HK-2 (cell line): Measurements from ENCODE around the gene LCE5A.
"Not testable (repeated sequence)": the region's sequence is repeated elsewhere in the genome, so short reads cannot be mapped to it uniquely, and the experiment has no call there.

Source experiments
- DNase-seq: peaks from one replicate; pipeline ENCODE4 v3.0.0-alpha.2; 2018; ENCODE audit not compliant: unreplicated experiment

The LCE5A gene, protein sequence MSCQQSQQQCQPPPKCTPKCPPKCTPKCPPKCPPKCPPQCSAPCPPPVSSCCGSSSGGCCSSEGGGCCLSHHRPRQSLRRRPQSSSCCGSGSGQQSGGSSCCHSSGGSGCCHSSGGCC

DNA sequence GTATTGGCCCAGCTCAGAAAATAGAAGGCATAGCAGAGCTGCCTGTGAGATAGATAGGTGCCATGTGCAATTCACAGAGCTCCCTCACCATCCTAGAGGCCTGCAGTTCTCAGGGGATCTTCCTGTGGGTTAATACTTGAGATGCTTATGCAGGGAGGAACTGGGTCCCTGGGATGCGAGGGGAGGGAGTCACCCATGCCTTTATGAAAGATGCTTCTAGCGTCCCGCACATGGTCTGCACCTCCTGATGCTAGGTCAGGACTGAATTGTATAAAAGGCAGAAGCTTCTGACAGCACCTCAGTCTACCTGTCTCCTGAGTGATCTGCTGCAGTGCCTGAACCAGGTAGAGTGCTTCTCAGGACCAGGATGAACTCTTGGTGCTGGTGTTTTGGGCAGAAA is at the start of gene LCE5A:
LCE5A (plus strand) TSS at position 301 of the 400 bp plus-strand sequence. CDS start 732 bp downstream, outside the sequence.
- DNase-seq: no peak

DNA sequence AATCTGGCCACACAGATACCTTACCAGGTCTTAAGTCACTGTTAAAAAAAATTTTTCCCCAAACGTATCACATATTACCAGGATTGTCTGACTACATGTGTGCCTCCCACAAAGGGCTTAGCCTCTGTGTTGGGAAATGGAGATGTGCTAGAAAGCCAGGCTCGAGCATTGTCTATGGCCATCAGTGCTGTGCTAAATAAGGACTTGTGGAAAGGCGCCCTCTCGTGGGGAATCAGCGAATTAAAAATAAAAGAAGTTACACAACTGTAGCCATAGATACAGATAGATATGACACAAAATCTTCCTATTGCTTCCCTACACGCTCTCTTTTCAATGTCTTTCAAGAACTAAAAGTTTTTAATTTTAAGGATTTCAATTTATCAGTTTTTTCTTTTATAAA is 49.1 kb upstream of the LCE5A start:
- DNase-seq: peak; percentile 45

DNA sequence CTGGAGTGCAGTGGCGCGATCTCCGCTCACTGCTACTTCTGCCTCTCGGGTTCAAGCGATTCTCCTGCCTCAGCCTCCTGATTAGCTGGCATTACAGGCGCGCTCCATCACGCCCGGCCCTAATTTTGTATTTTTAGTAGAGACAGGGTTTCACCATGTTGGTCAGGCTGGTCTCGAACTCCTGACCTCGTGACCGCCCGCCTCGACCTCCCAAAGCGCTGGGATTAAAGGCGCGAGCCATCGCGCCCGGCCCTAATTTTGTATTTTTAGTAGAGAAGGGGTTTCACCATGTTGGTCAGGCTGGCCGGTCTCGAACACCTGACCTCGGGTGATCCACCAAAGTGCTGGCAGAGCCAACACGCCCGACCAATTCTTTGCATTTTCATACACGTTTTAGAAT is 48.0 kb upstream of the LCE5A start:
- DNase-seq: no peak

DNA sequence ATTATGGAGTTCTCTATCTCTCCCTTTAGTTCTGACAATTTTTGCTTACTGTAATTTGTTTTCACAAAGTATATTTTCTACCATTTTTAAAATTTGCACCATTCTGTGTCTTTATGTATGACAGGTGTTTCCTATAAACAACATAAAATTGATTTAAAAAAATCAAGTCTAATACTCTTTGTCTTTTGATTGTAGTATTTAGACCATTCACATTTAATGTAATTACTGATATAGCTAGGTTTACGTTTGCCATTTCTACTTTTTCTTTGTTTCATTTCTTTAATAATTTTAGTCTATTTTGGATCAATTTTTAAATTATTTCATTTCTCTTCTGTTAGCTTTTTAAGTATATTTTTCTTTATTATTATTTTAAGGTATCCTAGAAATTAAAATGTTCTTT is 44.4 kb upstream of the LCE5A start:
- DNase-seq: no peak

DNA sequence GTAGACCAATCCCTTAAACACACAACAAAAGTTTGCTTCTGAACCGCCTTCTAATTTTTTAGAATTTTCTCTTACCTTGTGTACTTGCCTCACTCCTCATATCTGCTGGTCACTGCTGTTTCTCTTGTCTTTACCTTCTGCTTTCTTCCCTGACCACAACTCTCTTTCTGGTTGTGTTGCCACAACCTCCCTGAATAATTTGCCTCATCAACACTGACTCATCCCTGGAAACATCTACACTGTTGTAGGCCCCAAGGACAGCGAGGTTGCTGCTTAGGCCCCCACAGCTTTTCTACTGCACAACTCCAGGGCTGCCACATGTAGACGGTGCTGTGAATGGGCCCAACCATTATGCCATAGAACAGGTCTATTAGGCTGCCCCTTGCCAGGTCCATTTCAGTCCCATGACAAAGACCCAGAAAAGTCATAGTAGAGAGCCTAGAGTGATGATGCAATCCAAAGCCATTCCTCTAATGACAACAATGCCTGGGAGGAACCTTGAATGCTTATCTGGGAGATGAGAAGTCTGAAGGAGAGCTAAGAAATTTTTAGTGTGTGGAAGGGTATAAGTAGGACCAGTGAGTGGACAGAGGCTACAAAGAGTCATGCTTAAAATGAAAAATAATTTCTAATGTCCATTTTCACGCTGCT is 36.6 kb upstream of the LCE5A start:
- DNase-seq: no peak

DNA sequence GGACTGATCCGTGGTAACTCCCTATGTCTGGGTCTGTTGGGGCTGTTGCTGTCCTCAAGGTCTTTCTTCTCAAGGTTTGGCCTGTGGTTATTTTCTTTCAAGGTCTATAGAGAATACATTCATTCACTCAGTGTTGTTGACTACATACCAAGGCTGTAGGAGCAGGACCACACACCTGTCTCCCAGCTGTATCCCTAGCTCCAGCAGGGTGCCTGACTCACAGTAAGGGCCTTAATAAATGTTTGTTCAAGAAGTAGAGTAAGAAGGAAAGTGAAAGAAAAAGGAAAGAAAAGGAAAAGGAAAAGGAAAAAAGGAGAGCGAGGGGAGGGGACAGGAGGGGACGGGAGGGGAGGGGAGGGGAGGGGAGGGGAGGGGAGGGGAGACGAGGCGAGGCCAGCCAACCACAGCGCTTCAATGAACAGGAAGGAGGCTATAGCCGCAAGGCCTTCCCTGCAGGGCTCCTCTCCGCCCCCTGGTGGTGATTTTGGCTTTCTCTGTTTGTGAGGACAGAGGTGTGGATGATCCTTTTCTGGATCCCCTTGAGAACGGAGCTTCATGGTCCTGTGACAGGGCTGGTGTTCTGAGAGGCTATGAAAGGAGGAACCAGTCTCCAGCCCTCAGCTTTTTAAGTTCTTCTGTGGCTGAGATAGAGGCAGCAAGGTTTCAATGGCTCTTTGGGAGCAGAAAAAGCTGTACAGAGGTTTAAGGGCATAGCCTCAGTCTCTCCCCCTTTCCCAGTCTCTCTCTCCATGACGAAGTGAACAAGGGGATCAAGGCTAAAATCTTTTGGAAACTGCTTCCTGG is 30.6 kb upstream of the LCE5A start:
- peak; percentile 16 for DNase-seq

DNA sequence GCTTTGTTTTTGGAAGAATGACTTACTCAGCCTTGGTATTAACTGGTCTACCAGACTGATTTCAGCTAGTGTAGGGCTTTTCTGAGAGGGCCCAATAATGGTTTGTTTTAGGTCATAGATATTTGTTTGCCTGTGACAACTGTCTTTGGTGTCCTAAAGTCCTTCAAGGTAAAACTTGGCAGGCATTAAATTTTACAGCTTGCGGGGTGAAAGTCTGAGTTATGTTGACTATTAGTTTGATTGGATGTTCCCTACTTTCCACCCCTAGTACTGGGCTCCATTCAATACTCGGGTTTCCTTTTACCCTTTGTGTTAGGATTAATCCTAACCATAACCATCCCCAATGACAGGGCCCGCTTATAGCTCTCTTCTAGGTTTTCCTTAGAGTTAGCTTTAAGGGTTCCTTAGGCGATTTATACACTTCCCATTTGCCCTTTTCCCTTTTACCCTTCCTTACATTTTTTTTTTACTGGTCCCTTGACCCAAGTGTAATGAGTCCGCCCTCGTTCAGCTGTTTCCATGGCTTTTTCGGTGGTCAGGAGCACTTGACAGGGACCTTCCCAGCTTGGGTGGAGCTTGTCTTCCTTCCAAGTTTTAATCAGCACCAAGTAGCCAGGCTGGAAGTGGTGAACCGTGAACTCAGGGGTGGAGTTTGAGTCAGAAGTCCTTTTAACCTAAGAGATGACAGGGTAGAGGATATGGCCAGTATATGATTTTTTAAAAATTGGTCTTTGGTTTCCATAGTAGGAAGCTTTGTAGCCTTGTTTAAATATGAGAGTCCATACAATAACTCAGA is 28.5 kb upstream of the LCE5A start:
- no peak for DNase-seq

DNA sequence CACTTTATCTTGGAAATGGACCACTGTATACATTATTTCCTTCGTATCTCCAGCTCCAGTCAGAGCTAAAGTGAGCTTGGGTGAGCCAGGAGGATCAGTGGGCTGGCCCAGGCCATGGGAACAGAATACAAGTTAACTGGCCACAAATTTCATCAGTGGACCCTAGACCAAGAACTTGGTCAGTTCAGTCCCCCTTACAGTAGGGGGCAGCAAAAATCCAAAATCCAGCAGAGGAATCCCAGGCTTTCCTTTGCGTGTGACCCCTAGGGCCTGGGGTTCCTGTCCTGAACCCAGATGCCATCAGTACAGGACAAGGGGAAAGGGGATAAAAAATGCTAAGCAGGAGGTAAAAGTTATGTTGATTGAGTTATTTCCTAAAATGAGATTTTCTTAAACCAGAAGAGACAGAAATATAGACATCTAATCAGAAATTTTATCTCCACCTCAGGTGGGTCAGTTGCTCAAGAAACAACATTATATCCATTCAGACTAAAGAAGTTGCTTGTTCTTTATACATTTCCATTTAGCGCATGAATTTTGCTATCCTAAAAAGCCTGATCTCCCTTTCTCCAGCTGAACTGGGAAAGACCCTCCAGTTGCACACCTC is 24.1 kb upstream of the LCE5A start:
- no peak for DNase-seq

DNA sequence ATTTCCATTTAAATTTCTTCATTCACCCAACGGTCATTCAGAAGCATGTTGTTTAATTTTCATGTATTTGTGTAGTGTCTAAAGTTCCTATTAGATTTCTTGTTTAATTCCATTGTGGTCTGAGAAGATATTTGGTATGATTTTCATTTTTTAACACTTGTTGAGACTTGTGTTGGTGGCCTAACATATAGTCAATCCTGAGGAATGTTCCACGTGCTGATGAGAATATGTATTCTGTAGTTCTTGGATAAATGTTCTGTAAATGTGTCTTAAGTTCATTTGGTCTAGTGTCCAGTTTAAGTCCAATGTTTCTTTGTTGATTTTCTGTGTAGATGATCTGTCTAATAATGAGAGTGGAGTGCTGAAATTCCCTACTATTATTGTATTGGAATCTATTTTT is 22.7 kb upstream of the LCE5A start:
- DNase-seq: no peak

DNA sequence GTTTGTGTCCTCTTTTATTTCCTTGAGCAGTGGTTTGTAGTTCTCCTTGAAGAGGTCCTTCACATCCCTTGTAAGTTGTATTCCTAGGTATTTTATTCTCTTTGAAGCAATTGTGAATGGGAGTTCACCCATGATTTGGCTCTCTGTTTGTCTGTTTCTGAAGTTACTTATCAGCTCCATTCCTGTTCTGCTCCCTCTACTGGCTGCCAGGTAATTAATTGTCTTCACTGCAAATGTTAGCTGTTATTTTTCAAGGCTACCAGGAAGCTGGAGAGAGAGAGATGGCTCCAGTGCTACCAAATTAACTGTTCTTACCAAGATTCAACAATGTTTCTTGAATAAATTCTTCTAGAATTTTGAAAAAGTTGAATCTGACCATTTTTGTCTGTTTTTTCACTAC is 19.1 kb upstream of the LCE5A start:
- not testable (repeated sequence) for DNase-seq

DNA sequence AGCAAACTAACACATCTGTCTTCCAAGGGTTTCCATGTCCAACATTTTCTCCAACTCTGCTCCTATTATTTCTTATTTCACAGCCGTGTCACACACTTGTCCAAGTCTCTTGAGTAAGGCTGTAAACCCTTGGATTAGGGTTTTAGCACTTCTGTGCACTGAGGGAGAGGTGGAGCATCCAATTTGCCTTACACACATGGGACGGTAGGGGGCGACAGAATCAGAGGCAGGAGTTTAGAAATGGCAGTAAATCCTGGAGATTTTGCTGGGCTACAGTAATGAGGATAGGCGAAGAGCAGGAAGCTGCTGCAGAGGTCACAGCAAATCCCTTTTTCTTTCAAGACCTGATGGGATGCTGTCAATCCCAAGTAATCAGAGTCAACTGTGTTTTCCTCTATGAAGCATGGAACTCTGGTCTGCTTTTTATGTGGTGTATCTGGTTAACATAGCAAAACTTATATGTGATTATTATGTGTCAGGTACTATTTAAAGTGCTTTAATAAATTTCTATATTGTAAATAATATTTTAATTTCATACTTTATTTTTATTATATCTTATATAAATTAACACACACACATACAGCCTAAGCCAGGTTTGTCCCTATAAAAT is 15.4 kb upstream of the LCE5A start:
- DNase-seq: peak; percentile 24

DNA sequence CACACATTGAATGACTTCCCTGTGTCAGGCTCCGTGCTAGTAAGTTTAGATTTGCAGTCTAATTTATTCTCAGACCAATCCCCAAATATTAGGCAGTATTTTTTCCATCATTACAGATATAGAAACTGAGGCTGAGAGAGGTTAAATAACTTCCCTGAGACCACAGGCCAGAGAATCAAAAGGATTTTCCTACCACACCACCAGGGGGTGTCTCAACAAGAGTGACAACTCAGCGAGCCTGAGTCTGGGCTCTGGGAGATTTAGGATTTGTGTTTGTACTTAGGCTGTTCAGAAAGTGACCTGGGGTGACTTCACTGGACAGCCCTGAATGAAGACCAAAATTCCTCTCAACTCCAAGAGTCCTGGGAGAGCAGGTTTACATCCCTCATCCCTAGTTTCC is 13.3 kb upstream of the LCE5A start:
- DNase-seq: no peak

DNA sequence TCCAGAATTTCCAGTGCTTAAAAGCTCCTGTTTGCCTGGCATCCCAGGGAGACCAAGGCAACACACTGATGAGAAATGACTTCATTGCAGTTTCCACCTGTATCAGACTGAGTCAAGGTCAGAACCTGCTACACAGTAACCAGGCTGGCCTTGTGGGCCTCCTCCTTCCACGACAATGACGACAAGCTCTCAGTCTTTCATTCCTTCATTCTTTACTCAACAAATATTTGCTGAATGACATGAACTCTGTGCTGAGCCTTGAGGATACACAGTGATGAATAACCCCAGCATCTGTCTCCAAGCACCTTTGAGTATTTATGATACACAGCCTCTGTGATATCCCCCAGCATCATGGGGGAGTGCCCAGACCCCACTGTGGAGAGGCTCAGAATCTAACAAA is 8.9 kb upstream of the LCE5A start:
- no peak for DNase-seq

DNA sequence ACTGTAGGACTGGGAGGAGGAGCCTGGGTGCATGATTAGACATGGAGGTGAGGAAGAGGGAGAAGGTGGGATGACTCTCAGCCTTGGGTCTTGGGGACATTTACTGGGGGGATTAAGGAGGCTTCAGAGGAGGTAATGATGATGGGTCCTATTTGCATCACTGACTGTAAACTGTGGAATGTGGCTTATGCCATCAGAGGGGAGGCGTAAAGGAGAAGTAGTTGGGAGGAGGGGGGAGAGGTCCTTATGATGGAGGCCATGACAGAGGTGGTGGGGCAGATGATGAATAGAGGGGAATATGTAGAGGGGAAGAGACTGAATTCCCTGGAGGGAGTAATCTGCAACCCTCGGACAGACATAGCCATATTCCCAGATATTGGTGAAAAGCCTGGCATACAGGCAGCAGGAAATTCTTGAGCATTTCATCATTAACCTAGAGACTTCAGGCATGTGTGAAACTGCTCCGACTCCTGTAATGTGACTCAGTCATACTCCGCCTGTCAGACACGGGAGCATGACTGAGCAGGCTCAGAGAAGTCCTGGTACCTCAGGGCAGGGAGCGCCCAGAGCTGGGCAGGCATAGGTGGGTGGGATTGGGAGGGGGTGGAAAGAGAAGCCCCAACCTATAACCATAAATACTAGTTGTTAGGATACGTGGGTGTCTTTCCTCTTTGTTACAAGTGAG is 8.0 kb upstream of the LCE5A start:
- DNase-seq: peak; percentile 11

DNA sequence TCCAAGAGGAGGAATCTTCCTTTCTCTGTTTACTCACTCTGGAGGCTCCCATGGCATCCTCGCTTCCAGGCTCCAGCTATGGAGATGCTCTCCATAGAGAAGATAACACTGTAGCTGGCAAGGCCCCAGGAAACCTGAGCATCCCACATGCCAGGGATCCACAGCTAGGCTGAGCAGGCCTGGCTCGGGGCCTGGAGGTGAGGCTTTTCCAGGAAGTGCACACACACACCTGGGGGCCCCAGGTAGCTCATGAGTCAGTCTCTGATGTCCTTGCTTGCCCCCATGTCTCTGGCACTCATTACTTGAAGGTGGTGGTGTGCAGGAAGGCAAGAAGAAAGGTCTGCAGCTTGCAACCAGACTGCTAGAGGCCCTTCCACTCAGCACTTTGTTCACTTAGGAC is 5.5 kb upstream of the LCE5A start:
- no peak for DNase-seq

DNA sequence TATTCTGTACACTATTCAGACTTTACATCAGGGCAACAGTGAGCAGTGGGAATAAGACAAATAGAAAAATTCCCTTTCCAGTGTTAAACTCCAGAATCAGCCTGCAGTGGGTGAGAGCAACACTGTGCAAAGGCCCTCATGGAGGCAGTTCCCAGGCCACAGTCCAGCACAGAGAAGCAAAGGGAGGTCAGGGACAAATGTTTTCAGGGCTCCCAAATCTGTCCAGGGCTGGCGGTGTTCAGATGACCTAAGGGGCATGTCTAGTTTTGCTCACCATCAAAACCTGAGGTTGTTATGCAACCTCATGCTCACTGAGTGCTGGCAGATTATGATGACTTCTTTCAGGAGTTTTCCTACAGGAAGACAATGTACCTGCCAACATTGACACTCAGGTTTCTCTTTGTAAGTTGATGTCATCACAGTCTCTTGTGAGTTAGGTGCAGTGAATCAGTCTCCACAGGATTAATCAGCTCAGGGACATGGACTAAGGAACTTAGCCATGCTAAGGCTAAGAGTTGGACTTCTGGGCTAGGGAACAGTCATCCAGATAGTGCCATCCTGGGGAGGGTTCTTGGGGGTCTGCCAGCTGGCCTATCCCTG is 3.6 kb upstream of the LCE5A start:
- DNase-seq: no peak

DNA sequence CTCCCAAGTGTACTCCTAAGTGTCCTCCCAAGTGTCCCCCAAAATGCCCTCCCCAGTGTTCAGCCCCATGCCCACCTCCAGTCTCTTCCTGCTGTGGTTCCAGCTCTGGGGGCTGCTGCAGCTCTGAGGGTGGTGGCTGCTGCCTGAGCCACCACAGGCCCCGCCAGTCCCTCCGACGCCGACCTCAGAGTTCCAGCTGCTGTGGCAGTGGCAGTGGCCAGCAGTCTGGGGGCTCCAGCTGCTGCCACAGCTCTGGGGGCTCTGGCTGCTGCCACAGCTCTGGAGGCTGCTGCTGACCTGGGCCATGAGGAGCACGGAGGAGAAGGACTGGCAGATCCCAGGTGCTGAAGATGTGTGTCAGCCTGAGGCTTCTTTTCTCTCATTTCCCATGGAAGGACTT is 993 bp downstream of the LCE5A start:
- DNase-seq: no peak

DNA sequence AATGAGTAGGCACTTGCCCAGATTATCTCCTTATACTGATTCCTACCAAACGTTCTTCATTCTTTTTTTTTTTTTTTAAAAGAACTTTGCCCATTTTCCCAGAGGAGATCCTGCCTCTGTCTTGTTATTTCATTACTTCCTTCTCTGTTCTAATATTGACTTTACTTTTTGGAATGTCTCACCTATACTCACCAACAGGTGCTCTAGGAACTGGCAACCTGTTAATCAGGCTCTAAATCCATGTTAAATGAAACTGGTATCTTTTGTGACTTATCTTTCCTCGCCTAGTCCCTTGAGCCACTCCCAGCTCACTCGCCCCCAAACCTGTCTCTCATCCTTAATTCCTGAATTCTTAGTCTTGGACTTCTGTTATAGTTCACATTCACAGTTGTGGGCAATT is 2.5 kb downstream of the LCE5A start:
- DNase-seq: no peak

DNA sequence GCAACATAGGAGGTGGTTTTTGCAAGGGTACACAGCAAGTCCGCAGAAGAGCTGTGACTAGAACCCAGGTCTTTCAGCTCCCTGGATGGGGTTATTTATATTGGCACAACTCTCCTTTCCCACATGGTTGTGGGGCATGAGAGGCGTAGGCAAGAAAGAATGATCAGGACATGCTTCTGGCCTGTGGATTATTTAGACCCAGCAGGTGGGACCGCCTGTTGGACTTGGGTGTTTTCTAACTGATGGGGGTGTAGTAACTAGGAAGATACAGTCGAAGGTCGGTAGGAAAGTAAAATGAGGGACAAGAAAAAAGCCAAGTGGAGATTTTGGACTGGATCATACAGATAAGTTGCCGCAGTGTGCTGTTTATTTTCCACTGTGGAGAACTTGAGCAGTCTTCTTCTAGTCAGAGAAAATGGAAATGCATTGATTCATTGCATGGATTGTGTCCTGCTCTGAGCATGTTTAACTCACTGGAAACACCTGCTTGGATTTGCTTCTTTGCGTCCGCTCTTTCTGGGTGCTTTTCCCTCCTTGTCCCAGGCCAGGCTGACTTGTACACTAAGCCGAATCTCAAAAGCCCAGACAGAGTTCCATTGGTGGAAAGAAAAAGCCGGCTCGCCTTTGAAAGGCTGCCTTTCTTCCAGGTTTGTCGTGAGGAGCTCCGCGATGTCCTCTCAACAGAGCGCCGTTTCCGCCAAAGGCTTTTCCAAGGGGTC is 4.3 kb downstream of the LCE5A start:
- no peak for DNase-seq

DNA sequence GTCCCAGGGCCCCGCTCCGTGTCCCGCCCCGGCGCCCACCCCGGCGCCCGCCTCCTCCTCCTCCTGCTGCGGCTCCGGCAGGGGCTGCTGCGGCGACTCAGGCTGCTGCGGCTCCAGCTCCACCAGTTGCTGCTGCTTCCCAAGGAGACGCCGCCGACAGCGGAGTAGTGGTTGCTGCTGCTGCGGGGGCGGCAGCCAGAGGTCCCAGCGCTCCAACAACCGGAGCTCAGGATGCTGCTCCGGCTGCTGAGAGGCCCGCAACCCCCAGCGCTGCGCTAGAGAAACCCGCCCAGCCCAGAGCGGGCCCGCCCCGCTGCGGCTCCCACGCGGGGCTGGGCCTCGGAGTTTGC is 4.8 kb downstream of the LCE5A start:
- no peak for DNase-seq
